Measurements from ENCODE around the gene B4GALT2. TPM values are rescaled to one million over a fixed set of nuclear protein-coding genes. Genes with fewer than 3 reads are reported as not detected.
A peak's percentile ranks its signal among the peaks of the same experiment; 100 is the strongest.

Gene B4GALT2
- polyA plus RNA-seq, 1 of the 3 experiments (the other 2 are of a cell fraction): 48.0 TPM

DNA sequence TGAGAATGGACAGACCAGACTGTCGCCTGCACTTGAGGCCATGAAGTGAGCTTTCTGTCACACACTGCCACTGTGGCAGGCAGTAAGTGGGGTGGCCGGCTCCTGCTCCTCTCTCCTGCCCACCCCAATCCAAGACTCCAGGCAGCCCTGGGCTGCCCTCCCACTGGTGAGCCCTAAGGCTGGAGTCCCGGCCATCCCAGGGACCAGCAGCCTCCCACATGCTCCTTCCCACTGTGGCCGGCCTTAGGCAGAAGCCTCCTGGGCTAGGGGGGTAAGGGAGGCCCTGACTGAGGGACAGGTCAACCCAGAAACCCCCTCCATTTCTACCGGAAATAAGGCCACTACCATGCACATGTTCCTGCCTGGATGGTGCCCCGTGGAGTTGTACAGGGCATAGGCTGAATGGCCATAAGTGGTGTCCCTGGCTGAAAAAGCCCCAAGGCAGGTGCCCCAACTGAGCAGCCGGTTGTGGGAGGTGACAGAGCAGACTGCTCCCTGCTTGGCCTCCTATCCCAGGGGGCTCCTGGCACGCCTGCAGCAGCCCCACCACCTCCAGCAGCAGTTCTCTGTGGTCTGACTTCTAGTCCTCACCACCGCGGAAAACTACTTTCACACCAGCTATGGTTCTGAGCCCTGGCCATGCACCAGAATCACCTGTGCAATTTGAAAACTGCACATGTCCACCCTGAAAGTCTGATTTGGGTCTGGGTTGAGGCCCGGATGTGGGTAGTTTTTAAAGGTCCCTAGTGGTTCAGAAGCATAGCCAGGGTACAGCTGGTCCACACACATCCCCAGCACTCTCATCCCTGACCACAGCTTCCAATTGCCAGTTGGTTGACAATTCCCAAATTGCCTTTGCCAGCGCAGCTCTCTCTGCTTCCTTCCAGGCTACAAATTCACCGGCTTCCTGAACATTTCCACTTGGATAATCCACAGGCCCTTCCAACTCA lies 47.0 kb upstream of the B4GALT2 start (continued):
- TF ChIP-seq, protein P1, sequence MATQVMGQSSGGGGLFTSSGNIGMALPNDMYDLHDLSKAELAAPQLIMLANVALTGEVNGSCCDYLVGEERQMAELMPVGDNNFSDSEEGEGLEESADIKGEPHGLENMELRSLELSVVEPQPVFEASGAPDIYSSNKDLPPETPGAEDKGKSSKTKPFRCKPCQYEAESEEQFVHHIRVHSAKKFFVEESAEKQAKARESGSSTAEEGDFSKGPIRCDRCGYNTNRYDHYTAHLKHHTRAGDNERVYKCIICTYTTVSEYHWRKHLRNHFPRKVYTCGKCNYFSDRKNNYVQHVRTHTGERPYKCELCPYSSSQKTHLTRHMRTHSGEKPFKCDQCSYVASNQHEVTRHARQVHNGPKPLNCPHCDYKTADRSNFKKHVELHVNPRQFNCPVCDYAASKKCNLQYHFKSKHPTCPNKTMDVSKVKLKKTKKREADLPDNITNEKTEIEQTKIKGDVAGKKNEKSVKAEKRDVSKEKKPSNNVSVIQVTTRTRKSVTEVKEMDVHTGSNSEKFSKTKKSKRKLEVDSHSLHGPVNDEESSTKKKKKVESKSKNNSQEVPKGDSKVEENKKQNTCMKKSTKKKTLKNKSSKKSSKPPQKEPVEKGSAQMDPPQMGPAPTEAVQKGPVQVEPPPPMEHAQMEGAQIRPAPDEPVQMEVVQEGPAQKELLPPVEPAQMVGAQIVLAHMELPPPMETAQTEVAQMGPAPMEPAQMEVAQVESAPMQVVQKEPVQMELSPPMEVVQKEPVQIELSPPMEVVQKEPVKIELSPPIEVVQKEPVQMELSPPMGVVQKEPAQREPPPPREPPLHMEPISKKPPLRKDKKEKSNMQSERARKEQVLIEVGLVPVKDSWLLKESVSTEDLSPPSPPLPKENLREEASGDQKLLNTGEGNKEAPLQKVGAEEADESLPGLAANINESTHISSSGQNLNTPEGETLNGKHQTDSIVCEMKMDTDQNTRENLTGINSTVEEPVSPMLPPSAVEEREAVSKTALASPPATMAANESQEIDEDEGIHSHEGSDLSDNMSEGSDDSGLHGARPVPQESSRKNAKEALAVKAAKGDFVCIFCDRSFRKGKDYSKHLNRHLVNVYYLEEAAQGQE (IDR thresholded peaks at IDR 0.05; ENCODE audit: low read depth, low read length): no peak
- TF ChIP-seq FOXM1 (IDR thresholded peaks at IDR 0.05; ENCODE audit: low read depth): no peak

DNA sequence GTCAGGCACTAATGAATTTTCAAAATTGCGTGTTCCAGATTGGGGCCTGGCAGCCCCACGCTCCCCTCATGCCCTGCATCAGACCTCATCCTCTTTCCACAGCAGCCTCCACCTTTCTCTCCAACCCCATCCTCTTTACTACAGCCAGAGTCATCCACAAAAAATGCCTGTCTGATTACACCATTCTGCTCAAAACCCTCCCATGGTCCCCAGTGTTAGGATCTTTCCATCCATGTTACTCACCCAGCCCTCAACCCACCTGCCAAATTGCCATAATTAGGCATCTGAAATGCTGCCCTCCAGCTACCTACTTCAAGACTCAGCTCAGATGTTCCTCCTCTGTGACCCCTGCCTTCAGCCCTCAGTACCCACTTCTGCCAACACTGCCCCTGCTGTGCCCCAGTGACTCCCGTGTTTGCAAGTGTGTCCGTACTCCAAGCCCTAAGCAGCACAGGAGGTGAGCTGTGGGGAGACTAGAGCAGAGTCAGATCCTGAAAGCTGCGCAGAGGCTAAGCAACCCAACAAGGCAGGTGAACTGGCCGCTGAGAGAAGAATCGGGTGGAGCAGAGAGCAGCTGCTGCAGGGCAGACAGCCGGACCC lies 46.1 kb upstream of the B4GALT2 start:
- peaks cover 0 to 7% of the 10 kb centered on the region in 2 experiments for H3K36me3 ChIP-seq (replicated peaks in 1 of 2; ENCODE audit: control insufficient read depth in 1 of 2, insufficient read depth in 2 of 2, low read length in 1 of 2)
- H3K9me2 ChIP-seq: no peaks in the 10 kb centered on the region
- ChIA-PET POLR2A (no interaction called here), CTCF (interaction anchor here (0.7 to 15.4 kb wide), 5 partner anchors 14 to 402 kb away, joined by 3 to 533 read pairs (median 105); partner anchors contain the start of genes IPO13 and PTPRF)
- H3K79me2 ChIP-seq (ENCODE audit: insufficient read depth): no peaks in the 10 kb centered on the region
- no peak overlapping the region for H3K4me3 ChIP-seq (ENCODE audit: low read depth in 2 of 2, low read length in 1 of 2)
- H3K4me2 ChIP-seq: no peak overlapping the region
- H3K4me1 ChIP-seq (ENCODE audit: control insufficient read depth in 1 of 2, insufficient read depth in 2 of 2, low read depth in 1 of 2, low read length in 1 of 2): peaks cover 0 to 10% of the 10 kb centered on the region in 2 experiments; a peak in 2 of 4 replicates
- H2AFZ ChIP-seq (ENCODE audit: low read depth): no peak overlapping the region
- H3K27me3 ChIP-seq (ENCODE audit: insufficient read depth): no peaks in the 10 kb centered on the region
- 93% methylated on average over 6 of the region's 8 CpGs for WGBS (ENCODE audit: low lambda C conversion rate)
- DNase-seq: no peak
- no peaks in the 10 kb centered on the region for H3K9me3 ChIP-seq
- TF ChIP-seq, protein P2, sequence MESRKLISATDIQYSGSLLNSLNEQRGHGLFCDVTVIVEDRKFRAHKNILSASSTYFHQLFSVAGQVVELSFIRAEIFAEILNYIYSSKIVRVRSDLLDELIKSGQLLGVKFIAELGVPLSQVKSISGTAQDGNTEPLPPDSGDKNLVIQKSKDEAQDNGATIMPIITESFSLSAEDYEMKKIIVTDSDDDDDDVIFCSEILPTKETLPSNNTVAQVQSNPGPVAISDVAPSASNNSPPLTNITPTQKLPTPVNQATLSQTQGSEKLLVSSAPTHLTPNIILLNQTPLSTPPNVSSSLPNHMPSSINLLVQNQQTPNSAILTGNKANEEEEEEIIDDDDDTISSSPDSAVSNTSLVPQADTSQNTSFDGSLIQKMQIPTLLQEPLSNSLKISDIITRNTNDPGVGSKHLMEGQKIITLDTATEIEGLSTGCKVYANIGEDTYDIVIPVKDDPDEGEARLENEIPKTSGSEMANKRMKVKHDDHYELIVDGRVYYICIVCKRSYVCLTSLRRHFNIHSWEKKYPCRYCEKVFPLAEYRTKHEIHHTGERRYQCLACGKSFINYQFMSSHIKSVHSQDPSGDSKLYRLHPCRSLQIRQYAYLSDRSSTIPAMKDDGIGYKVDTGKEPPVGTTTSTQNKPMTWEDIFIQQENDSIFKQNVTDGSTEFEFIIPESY (IDR thresholded peaks at IDR 0.05; ENCODE audit: borderline replicate concordance, low read depth): no peak
- TF ChIP-seq EZH2phosphoT487 (IDR thresholded peaks at IDR 0.05; ENCODE audit: borderline replicate concordance, low read depth): no peak
- 0 out of 2 replicates have a peak, but pooled peaks have one; percentile 13 for TF ChIP-seq JUND (IDR thresholded peaks at IDR 0.05)
- TF ChIP-seq SMC3 (IDR thresholded peaks at IDR 0.05; ENCODE audit: low read depth, low read length): no peak
- no peak for TF ChIP-seq GABPA (IDR thresholded peaks at IDR 0.05; ENCODE audit: low read depth)
- H3K9ac ChIP-seq: no peak overlapping the region
- no peaks in the 10 kb centered on the region for H4K20me1 ChIP-seq (ENCODE audit: insufficient read depth)
- no peaks in the 10 kb centered on the region for H3F3A ChIP-seq (replicated peaks; ENCODE audit: insufficient read depth)
- H3K27ac ChIP-seq (ENCODE audit: low read depth in 2 of 2, low read length in 1 of 2): no peak overlapping the region
